ENCODE results near the gene NDUFAF3. TPM values are rescaled to one million over a fixed set of nuclear protein-coding genes. Genes with fewer than 3 reads are reported as not detected.
A peak's percentile ranks its signal among the peaks of the same experiment; 100 is the strongest.

The NDUFAF3 gene
- total RNA-seq, 1 experiment from 2014 or later: 133 TPM

GRCh38 chr3:48990636-48991469 is 31.1 kb upstream of the NDUFAF3 start:
- Mint-ChIP-seq H3K36me3 (ENCODE audit: insufficient read depth, unreplicated experiment) (peaks cover 33% of the 10 kb centered on the region), H3K27ac (ENCODE audit: unreplicated experiment) (peak overlapping the region; percentile 81), H3K27me3 (ENCODE audit: unreplicated experiment) (no peaks in the 10 kb centered on the region), H3K9me3 (ENCODE audit: low read depth, unreplicated experiment) (no peaks in the 10 kb centered on the region), H3K4me3 (ENCODE audit: low read depth, unreplicated experiment) (peak overlapping the region; percentile 96), H3K4me1 (ENCODE audit: low read depth, unreplicated experiment) (peaks cover 9% of the 10 kb centered on the region)
- CTCF ChIA-PET: interaction anchor here (1.0 to 1.7 kb wide), 2 partner anchors 16 to 349 kb away, joined by 3 to 8 read pairs; partner anchors contain the start of genes USP4 and WDR6
- DNase-seq: peak; percentile 32
- intact Hi-C loops (cut with micrococcal nuclease; ENCODE audit: unreplicated experiment): no loop called here
- TF ChIP-seq CTCF (IDR thresholded peaks at IDR 0.05; ENCODE audit: unreplicated experiment): no peak
- no TSS peak for BruUV-seq (replicated peaks)

- Mint-ChIP-seq H3K4me3 (ENCODE audit: low read depth, unreplicated experiment) (peak overlapping the region; percentile 96), H3K4me1 (ENCODE audit: low read depth, unreplicated experiment) (peaks cover 9% of the 10 kb centered on the region), H3K27ac (ENCODE audit: unreplicated experiment) (no peak overlapping the region), H3K9me3 (ENCODE audit: low read depth, unreplicated experiment) (no peaks in the 10 kb centered on the region), H3K27me3 (ENCODE audit: unreplicated experiment) (no peaks in the 10 kb centered on the region), H3K36me3 (ENCODE audit: insufficient read depth, unreplicated experiment) (peaks cover 31% of the 10 kb centered on the region)
- intact Hi-C loops (cut with micrococcal nuclease; ENCODE audit: unreplicated experiment): no loop called here
- TSS peak; percentile 49 for BruUV-seq (replicated peaks)
- no peak for DNase-seq
- TF ChIP-seq CTCF (IDR thresholded peaks at IDR 0.05; ENCODE audit: unreplicated experiment): no peak
- CTCF ChIA-PET: interaction anchor here (1.7 kb wide), 1 partner anchor 15 kb away, joined by 8 read pairs; the partner anchor contains the start of gene WDR6
These were observed 29.9 kb upstream of the NDUFAF3 start for GRCh38 chr3:48991851-48992545.

- Mint-ChIP-seq H3K27me3 (ENCODE audit: unreplicated experiment) (no peaks in the 10 kb centered on the region), H3K36me3 (ENCODE audit: insufficient read depth, unreplicated experiment) (peaks cover 30% of the 10 kb centered on the region), H3K4me1 (ENCODE audit: low read depth, unreplicated experiment) (peaks cover 9% of the 10 kb centered on the region), H3K4me3 (ENCODE audit: low read depth, unreplicated experiment) (no peak overlapping the region), H3K27ac (ENCODE audit: unreplicated experiment) (no peak overlapping the region), H3K9me3 (ENCODE audit: low read depth, unreplicated experiment) (no peaks in the 10 kb centered on the region)
- no TSS peak for BruUV-seq (replicated peaks)
- TF ChIP-seq CTCF (IDR thresholded peaks at IDR 0.05; ENCODE audit: unreplicated experiment): no peak
- CTCF ChIA-PET: interaction anchor here (0.7 kb wide), 1 partner anchor 9 kb away, joined by 5 read pairs; no protein-coding TSS in a partner anchor
- intact Hi-C loops (cut with micrococcal nuclease; ENCODE audit: unreplicated experiment): no loop called here
- no peak for DNase-seq
These were observed 28.1 kb upstream of the NDUFAF3 start for GRCh38 chr3:48993834-48994233.

- Mint-ChIP-seq H3K4me1 (ENCODE audit: low read depth, unreplicated experiment) (peaks cover 6% of the 10 kb centered on the region), H3K9me3 (ENCODE audit: low read depth, unreplicated experiment) (no peaks in the 10 kb centered on the region), H3K27me3 (ENCODE audit: unreplicated experiment) (no peaks in the 10 kb centered on the region), H3K36me3 (ENCODE audit: insufficient read depth, unreplicated experiment) (peaks cover 10% of the 10 kb centered on the region), H3K27ac (ENCODE audit: unreplicated experiment) (no peak overlapping the region), H3K4me3 (ENCODE audit: low read depth, unreplicated experiment) (no peak overlapping the region)
- CTCF ChIA-PET: no interaction called here
- TF ChIP-seq CTCF (IDR thresholded peaks at IDR 0.05; ENCODE audit: unreplicated experiment): no peak
- DNase-seq: no peak
- no TSS peak for BruUV-seq (replicated peaks)
- intact Hi-C loops (cut with micrococcal nuclease; ENCODE audit: unreplicated experiment): no loop called here
These were observed 25.3 kb upstream of the NDUFAF3 start for GRCh38 chr3:48996640-48997039.
